Duodenal mucosa (tissue), 2 donors: ENCODE results near the gene TAF15.
A peak's percentile ranks its signal among the peaks of the same experiment; 100 is the strongest.

ENCODE experiments used
- H3K27ac ChIP-seq: one replicate; pipeline ENCODE4 v1.7.0; 2013; ENCODE audit warnings: low read depth, low read length
- H3K27me3 ChIP-seq, 2 donors: one replicate each; pipeline ENCODE4 v1.7.0; 2013; ENCODE audit warnings: low read length in 2 of 2, control low read depth in 1 of 2; ENCODE audit not compliant: insufficient read depth in 2 of 2, control insufficient read depth in 1 of 2
- H3K36me3 ChIP-seq, 2 donors: one replicate each; pipeline ENCODE4 v1.7.0; 2013; ENCODE audit warnings: low read length in 2 of 2, control low read depth in 1 of 2; ENCODE audit not compliant: insufficient read depth in 2 of 2, control insufficient read depth in 1 of 2
- H3K4me1 ChIP-seq, 2 donors: one replicate each; pipeline ENCODE4 v1.7.0; 2013; ENCODE audit warnings: low read length in 2 of 2, control low read depth in 1 of 2; ENCODE audit not compliant: insufficient read depth in 2 of 2, control insufficient read depth in 1 of 2
- H3K4me3 ChIP-seq, 2 donors: one replicate each; pipeline ENCODE4 v1.7.0; 2013; ENCODE audit warnings: low read length in 2 of 2, low read depth in 1 of 2
- H3K9ac ChIP-seq, 2 donors: one replicate each; pipeline ENCODE4 v1.7.0; 2013; ENCODE audit warnings: low read length in 2 of 2, low read depth in 1 of 2
- H3K9me3 ChIP-seq, 2 donors: one replicate each; pipeline ENCODE4 v1.7.0; 2013; ENCODE audit warnings: low read length in 2 of 2, control low read depth in 1 of 2; ENCODE audit not compliant: control insufficient read depth in 1 of 2

The TAF15 gene

DNA sequence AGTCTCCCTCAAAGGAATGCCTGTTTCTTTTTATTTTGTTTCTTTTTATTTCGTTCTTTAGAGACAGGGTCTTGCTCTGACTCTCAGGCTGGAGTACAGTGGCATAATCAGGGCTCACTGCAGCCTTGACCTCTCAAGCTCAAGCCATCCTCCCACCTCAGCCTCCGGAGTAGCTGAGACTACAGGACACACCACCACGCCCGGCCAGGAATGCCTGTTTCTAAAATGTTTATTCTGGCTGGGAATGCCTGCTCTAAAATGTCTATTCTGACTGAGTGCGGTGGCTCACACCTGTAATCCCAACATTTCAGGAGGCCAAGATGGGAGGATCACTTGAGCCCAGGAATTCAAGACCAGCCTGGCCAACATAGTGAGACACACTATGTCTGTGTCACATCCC, 11.4 kb upstream of the TAF15 start:
- H3K4me3 ChIP-seq = no peak overlapping the region
- H3K4me1 ChIP-seq = peaks cover 11 to 18% of the 10 kb centered on the region in 2 donors
- H3K9me3 ChIP-seq = no peaks in the 10 kb centered on the region
- no peak overlapping the region for H3K27ac ChIP-seq
- H3K36me3 ChIP-seq = no peaks in the 10 kb centered on the region
- H3K9ac ChIP-seq = no peak overlapping the region
- peaks cover 15 to 16% of the 10 kb centered on the region in 2 donors for H3K27me3 ChIP-seq

DNA sequence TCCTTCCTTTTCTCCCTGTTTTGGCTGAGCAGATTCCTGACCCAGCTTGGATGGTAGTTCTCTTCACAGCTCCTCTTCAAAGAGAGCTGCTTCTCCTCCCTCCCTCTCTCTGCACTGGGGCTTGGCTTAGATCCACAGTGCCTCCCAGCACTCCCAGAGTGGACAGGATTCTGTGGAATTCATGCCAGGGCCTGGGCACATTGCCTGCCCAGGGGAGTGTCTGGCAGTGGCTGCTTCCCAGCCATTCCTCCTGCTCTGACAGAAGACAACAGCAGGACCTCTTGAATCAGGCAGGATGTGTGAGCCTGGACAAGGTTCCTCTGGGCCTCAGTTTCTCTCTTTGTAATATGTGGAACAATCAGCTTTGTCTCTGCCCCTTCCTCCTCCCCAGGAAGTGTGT, 9.3 kb upstream of the TAF15 start:
- Histone ChIP-seq H3K27ac (no peak overlapping the region), H3K4me3 (no peak overlapping the region), H3K4me1 (peaks cover 11 to 13% of the 10 kb centered on the region in 2 donors), H3K9me3 (no peaks in the 10 kb centered on the region), H3K9ac (no peak overlapping the region), H3K27me3 (peaks cover 6 to 9% of the 10 kb centered on the region in 2 donors), H3K36me3 (no peaks in the 10 kb centered on the region)

DNA sequence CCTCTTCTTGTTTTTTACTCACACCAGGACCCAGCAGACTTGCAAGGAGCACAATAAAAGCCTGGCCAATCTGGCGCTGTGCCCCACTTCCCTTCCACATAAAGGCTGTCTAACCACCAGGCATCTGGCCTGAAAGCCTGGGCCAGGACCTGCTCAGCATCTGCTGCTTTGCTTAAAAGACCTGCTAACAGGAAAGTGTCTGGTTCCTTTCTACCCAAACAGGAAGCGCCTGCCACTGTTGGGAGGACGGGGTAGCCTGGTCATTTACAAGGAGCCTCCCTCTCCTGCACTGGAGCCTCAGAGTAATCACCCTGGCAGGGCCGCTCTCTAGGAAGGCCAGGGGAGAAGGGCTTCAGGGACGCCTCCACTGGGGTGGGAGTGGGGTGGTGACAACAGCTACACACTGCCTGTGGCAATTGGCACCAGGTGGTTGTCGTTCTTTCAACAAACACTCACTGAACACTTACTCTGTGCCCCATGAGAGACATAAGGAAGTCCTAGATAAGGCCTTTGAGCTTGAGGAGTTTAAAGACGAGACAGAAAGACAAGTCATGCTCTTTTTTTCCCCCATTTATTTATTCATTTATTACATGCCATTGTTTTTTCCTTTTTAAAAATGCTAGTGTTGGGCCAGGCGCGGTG, 7.6 kb upstream of the TAF15 start:
- Histone ChIP-seq H3K4me3 (no peak overlapping the region), H3K9me3 (no peaks in the 10 kb centered on the region), H3K36me3 (no peaks in the 10 kb centered on the region), H3K9ac (no peak overlapping the region), H3K27me3 (peaks cover 3 to 6% of the 10 kb centered on the region in 2 donors), H3K4me1 (peaks cover 3 to 8% of the 10 kb centered on the region in 2 donors), H3K27ac (no peak overlapping the region)

DNA sequence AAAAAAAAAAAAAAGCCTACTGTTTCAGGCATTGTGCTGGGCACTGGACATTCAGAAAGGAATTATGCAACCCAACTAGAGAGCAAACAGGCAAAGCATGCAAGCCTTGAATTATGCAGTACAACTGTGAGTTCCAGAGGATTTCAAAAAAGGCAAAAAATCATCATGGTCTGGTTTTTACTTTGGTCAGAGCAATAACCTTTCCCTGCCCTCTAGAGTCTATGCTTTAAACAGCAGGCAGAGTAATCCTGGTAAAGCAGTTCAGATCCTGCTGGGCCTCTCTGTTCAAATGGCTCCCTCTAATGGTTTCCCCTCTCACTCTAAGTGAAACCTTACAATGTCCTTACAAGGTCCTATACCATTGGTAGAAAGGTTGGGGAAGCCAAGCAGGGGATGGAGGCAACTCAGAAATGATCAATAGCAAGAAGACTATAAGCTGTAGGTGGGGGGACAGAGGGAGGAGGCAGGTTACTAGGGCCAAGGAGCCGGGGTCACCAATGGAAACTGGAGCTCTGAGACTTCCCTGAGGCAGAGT, 4.6 kb upstream of the TAF15 start:
- Histone ChIP-seq H3K4me1 (peaks cover 8 to 9% of the 10 kb centered on the region in 2 donors), H3K4me3 (no peak overlapping the region), H3K9ac (no peak overlapping the region), H3K27ac (no peak overlapping the region), H3K27me3 (no peaks in the 10 kb centered on the region), H3K9me3 (no peaks in the 10 kb centered on the region), H3K36me3 (no peaks in the 10 kb centered on the region)

DNA sequence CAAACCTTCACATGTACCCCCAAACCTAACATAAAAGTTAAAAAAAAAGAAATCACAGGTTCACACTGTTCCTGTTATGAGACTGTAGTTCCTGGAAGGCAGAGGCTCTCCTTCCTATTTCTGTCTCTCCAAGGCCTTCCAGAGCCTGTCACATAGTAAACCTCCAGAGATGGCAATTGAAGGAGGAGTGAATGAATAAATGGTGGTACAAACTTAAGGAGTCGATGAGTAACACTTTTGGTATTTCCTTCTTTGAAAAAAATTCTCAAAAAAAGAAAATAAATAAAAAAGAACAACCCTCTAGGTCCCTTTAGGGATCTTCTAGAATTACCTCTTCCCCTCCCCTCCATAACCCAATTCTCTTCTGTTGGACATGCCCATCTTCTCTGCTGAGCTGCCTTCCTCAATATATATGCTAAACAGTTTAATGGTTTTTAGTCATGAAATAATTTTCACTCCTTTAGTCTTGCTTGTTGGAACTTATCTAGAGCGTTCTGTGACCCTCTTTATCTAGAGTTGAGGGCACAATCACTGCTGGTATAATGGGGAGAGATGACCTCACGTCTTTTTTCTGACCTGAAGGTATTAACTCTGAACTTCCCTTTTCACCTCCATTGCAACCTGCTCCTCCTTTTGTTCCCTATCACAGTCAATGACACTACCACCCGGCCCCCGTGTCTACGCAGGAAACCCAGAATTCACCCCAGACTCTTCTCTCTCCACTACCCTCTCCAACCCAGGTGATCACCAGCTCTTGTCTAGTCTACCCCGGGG, 1.7 kb upstream of the TAF15 start:
- Histone ChIP-seq H3K27me3 (no peaks in the 10 kb centered on the region), H3K9ac (no peak overlapping the region), H3K36me3 (no peaks in the 10 kb centered on the region), H3K9me3 (no peaks in the 10 kb centered on the region), H3K4me3 (no peak overlapping the region), H3K27ac (no peak overlapping the region), H3K4me1 (peaks cover 24 to 28% of the 10 kb centered on the region in 2 donors)

DNA sequence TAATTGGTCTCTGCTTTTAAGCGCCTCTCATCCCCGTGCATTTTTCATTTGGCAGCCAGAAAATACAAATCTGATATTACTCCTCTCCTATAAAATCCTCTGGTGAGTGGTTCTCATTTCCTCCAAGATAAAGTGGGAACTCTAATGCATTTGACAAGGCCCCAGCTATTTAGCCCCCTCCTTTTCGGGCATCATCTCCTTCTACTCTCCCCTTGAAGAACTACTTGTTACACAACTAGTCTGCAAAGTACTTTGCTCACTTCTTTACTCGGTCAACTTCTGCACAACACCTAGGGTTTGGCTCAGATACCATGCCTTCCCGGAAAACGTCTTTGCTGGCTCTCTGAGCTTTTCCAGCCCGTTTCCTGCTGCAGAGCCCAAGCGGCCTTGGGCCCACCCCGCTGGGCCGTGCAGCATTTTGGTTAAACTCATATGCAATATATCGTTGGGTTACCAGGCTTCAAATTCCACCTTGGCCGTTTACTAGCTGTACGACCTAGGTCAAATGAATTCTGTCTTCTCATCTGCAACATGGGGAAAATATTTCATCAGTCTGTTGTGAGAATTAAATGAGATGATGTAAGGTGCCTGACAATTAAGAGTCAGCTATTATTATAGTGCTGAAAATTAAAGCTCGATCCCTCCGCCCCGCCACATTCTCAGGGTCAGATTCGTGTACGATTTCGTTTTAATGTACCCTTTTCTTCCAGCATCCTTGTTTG, 883 bp upstream of the TAF15 start:
- H3K9ac ChIP-seq = peak overlapping the region; percentile 68 to 82
- H3K9me3 ChIP-seq = no peaks in the 10 kb centered on the region
- H3K4me1 ChIP-seq = peaks cover 24 to 28% of the 10 kb centered on the region in 2 donors
- no peaks in the 10 kb centered on the region for H3K27me3 ChIP-seq
- peak overlapping the region; percentile 87 to 96 for H3K4me3 ChIP-seq
- no peak overlapping the region for H3K27ac ChIP-seq
- H3K36me3 ChIP-seq = no peaks in the 10 kb centered on the region

DNA sequence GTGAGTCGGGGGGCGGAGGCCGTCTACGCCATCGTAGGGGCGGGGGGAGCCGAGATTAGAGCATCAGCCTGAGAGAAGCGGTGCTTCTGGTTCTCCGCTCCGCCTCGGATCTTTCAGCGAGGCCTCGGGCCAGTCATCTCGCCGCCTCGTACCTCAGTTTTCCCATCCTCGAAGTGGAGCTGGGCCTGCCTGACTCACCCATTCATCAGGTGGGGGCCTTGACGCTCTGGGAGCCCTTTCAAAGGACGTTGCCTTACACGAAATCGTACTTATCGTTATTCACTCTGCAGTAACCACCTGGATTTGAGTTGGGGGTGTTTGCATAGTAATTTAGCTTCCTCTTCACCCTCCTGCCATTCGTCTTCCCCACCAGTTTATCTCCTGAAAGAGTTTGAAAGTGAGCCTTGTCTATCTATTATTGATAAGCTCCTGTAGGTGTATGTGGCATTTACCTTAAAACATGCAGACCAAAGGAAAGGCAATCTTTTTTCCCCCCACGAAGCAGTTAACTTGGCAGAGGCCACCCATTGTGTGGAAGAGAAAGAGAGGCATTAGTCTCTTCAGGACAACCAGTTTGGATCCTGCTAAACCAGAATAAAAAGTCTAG, 674 bp downstream of the TAF15 start:
- no peaks in the 10 kb centered on the region for H3K36me3 ChIP-seq
- peak overlapping the region; percentile 87 to 96 for H3K4me3 ChIP-seq
- no peaks in the 10 kb centered on the region for H3K27me3 ChIP-seq
- H3K4me1 ChIP-seq = peaks cover 24 to 28% of the 10 kb centered on the region in 2 donors
- H3K27ac ChIP-seq = peak overlapping the region; percentile 95
- H3K9ac ChIP-seq = peak overlapping the region; percentile 59 to 82
- no peaks in the 10 kb centered on the region for H3K9me3 ChIP-seq

DNA sequence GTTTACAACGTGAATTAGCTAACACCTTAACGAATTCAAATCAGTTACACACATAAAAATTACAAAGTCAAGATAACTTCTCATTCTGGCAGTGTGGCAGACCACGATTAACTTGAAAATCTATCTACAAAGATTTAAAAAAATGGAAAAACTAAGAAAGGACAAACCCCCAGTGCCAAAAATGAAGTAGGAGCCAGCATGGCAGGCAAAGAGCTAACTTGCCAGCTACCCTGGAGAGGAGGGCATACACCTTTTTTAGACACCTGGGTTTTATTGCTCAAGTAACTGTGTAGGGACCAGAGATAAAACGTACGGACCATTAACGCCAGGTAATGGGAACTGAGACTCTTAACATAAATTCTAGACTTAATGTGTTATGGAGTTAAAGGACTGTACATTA, 2.5 kb downstream of the TAF15 start:
- no peaks in the 10 kb centered on the region for H3K9me3 ChIP-seq
- no peak overlapping the region for H3K4me3 ChIP-seq
- H3K36me3 ChIP-seq = no peaks in the 10 kb centered on the region
- H3K27me3 ChIP-seq = no peaks in the 10 kb centered on the region
- H3K9ac ChIP-seq = no peak overlapping the region
- no peak overlapping the region for H3K27ac ChIP-seq
- H3K4me1 ChIP-seq = peaks cover 24 to 28% of the 10 kb centered on the region in 2 donors

DNA sequence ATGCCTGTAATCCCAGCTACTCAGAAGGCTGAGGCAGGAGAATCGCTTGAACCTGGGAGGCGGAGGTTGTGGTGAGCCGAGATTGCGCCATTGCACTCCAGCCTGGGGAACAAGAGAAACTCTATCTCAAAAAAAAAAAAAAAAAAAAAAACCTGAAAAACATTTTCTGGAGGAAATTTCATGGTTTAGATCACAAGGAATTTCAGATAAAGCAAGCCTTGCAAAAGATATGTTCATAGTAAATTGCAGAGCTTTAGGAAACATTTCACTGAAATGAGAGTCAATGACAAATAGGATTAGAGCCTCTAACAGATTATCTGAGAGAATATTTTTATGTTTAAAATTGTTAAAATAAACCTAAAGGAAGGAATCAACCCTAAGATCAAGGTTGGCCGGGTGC, 3.2 kb downstream of the TAF15 start:
- H3K27me3 ChIP-seq = no peaks in the 10 kb centered on the region
- H3K4me3 ChIP-seq = no peak overlapping the region
- no peaks in the 10 kb centered on the region for H3K9me3 ChIP-seq
- H3K36me3 ChIP-seq = peaks cover 0 to 6% of the 10 kb centered on the region in 2 donors
- no peak overlapping the region for H3K9ac ChIP-seq
- no peak overlapping the region for H3K27ac ChIP-seq
- peaks cover 24 to 28% of the 10 kb centered on the region in 2 donors for H3K4me1 ChIP-seq
